Bronchial epithelial cell (primary cell): ENCODE results near the gene NOTUM. TPM values are rescaled to one million over a fixed set of nuclear protein-coding genes. Genes with fewer than 3 reads are reported as not detected.

ENCODE experiments used
- DNase-seq: peaks from one replicate; pipeline ENCODE4 v3.0.0-alpha.2; 2010; ENCODE audit warnings: low read depth
- FAIRE-seq: peaks from 2 replicates; lab custom pipeline; 2011; peaks lifted over from hg19 to GRCh38; lab: Jason Lieb, UNC
- H3K27me3 ChIP-seq: 2 replicates; pipeline ENCODE4 v1.5.1; 2011; ENCODE audit warnings: low read length; ENCODE audit not compliant: control insufficient read depth, insufficient read depth
- H3K36me3 ChIP-seq: 2 replicates; pipeline ENCODE4 v1.5.1; 2011; ENCODE audit warnings: low read length; ENCODE audit not compliant: control insufficient read depth, insufficient read depth
- H3K4me3 ChIP-seq: 2 replicates; pipeline ENCODE4 v1.5.1; 2011; ENCODE audit warnings: mild to moderate bottlenecking, low read depth, low read length, control low read depth
- total RNA-seq: library from RNA; depleted of rRNA; stranded (reverse); fragments of >200 nt; gene quantifications from 2 replicates; pipeline ENCODE4 v1.2.1, GENCODE V29; 2014
- TF ChIP-seq, protein P1 (sequence below): IDR thresholded peaks from 2 replicates; pipeline ENCODE4 v1.5.1; 2011; ENCODE audit warnings: mild to moderate bottlenecking, moderate library complexity, low read length, control low read depth, inconsistent platforms; ENCODE audit not compliant: insufficient read depth, severe bottlenecking

NOTUM gene
- total RNA-seq, 1 donor from 2014 or later: not detected

DNA sequence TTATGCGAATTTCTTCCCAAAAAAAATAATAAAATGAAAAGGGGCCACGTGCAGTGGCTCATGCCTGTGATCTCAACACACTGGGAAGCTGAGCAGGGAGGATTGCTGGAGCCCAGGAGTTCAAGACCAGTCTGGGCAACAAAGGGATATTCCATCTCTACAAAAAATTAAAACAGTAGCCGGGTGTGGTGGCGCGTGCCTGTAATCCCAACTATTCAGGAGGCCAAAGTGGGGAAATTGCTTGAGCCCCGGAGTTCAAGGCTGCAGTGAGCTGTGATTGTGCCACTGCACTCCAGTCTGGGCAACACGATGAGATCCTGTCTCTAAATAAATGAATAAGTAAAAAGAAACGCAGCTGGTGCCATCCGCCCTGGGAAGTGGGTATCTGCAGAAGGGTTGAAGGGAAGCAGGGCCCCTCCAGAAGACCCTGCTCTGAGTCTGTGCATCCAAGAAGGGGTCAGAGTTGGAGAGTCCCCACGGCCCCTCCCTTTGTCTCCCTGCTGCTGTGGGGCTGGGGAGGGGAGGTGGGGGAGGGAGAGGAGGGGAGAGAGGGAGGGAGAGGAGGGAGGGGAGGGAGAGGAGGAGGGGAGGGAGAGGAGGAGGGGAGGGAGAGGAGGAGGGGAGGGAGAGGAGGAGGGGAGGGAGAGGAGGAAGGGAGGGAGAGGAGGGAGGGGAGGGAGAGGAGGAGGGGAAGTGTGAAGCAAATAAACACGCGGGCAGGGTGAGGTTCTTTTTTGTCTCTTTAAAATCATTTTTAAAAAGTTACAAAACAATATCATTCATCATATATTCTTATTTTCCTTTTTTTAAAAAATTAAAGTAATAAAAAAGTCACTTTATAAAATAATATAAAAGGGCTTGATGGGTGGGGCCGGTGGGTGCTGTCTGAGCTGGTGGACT is 9.0 kb downstream of the NOTUM start:
- TF ChIP-seq, protein P1, sequence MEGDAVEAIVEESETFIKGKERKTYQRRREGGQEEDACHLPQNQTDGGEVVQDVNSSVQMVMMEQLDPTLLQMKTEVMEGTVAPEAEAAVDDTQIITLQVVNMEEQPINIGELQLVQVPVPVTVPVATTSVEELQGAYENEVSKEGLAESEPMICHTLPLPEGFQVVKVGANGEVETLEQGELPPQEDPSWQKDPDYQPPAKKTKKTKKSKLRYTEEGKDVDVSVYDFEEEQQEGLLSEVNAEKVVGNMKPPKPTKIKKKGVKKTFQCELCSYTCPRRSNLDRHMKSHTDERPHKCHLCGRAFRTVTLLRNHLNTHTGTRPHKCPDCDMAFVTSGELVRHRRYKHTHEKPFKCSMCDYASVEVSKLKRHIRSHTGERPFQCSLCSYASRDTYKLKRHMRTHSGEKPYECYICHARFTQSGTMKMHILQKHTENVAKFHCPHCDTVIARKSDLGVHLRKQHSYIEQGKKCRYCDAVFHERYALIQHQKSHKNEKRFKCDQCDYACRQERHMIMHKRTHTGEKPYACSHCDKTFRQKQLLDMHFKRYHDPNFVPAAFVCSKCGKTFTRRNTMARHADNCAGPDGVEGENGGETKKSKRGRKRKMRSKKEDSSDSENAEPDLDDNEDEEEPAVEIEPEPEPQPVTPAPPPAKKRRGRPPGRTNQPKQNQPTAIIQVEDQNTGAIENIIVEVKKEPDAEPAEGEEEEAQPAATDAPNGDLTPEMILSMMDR: no peak
- no peak for DNase-seq
- no peaks in the 10 kb centered on the region for H3K36me3 ChIP-seq
- no peak for FAIRE-seq
- no peak overlapping the region for H3K4me3 ChIP-seq
- no peaks in the 10 kb centered on the region for H3K27me3 ChIP-seq

GRCh38 chr17:81950501-81950900 is 10.5 kb downstream of the NOTUM start:
- Histone ChIP-seq H3K36me3 (no peaks in the 10 kb centered on the region), H3K27me3 (no peaks in the 10 kb centered on the region), H3K4me3 (no peak overlapping the region)
- TF ChIP-seq, protein P1: no peak
- DNase-seq (no peak), FAIRE-seq (peak; percentile 62)

DNA sequence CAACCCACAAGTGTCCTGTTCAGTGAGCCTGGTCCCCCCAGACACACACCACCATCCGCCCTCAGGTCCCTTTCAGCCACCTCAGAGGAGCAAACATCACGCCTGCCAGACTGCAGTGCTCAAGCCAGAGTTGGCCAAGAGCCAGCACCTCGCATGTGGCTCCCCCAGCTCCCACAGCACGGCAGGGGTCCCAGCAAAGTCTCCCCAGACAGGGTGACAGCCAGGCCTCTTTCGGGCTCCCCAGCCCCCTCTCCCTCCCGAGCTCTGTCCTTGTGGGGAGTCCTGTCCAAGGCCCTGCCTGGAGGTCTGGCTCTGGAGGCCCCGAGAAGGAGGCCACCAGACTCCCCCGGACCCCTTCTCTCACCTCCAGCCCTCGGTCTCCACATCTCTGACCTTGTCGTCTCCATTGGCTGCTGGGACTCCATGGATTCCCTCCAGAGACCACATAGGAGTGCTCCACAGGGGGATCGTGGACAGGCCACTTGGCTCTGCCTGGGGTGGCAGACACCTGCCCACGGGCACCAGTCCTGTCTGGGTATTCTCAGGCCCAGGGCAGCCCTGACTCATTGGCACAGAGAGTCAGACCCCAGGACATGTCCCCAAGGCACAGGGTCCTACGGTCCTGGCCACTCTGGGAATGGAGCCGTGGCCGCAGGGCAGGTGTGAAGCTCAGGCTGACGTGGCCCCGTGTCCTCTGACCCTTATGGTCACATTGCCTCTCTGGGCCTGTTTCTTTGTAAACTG is 12.2 kb downstream of the NOTUM start:
- FAIRE-seq (no peak), DNase-seq (no peak)
- Histone ChIP-seq H3K27me3 (no peaks in the 10 kb centered on the region), H3K36me3 (no peaks in the 10 kb centered on the region), H3K4me3 (no peak overlapping the region)
- TF ChIP-seq, protein P1: no peak

- DNase-seq (no peak), FAIRE-seq (no peak)
- H3K36me3 ChIP-seq: no peaks in the 10 kb centered on the region
- no peak within 1 kb of the TSS for H3K4me3 ChIP-seq
- H3K27me3 ChIP-seq: no peaks in the 10 kb centered on the region
- TF ChIP-seq, protein P1: no peak
These were observed 13.8 kb downstream of the NOTUM start, which contains the start of gene MYADML2 for GRCh38 chr17:81947189-81947588. Gene MYADML2, minus strand, starts transcription at chr17:81947233. Its CDS starts 5,492 bp downstream, at chr17:81941741.

DNA sequence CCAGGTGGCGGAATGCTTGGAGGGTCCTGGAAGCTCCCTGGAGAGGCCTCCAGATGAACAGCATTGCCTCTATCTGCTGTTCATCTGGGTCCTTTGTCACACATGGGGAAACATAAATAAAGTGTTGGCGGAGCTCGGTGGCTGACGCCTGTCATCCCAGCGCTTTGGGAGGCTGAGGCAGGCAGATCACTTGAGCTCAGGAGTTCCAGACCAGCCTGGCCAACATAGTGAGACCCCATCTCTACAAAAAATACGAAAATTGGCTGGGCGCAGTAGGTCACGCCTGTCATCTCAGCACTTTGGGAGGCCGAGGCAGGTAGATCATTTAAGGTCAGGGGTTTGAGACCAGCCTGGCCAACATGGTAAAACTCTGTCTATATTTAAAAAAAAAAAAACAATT is 16.1 kb downstream of the NOTUM start:
- Histone ChIP-seq H3K36me3 (no peaks in the 10 kb centered on the region), H3K4me3 (no peak overlapping the region), H3K27me3 (no peaks in the 10 kb centered on the region)
- TF ChIP-seq, protein P1: no peak
- no peak for FAIRE-seq
- DNase-seq: no peak
